CD14-positive monocyte (primary cell): Measurements from ENCODE around the gene AKR1B1. TPM values are rescaled to one million over a fixed set of nuclear protein-coding genes. Genes with fewer than 3 reads are reported as not detected.

Experiments used
- DNase-seq, 3 donors: peaks; one replicate each; pipeline ENCODE4 v3.0.0-alpha.2; 2011 to 2022
- H2AFZ ChIP-seq: 2 replicates; pipeline ENCODE4 v1.6.0; 2012; ENCODE audit warnings: mild to moderate bottlenecking, low read depth, low read length, inconsistent platforms; ENCODE audit not compliant: insufficient read depth, poor library complexity, severe bottlenecking
- H3K27ac ChIP-seq, 2 donors: 1 replicate in 1 of 2; 2 replicates in 1 of 2; pipeline ENCODE4 v1.5.1; 2012 to 2013; ENCODE audit warnings: low read length in 2 of 2, control low read depth in 1 of 2, inconsistent platforms in 1 of 2, low read depth in 1 of 2, mild to moderate bottlenecking in 1 of 2
- H3K27me3 ChIP-seq, 2 donors: one replicate each; pipeline versions ENCODE4 v1.6.0 to v1.6.1; 2011 to 2013; ENCODE audit warnings: low read length in 2 of 2; ENCODE audit not compliant: control insufficient read depth in 2 of 2, insufficient read depth in 2 of 2
- H3K36me3 ChIP-seq, 2 donors: replicated peaks in 1 of 2; 1 replicate in 1 of 2; 2 replicates in 1 of 2; pipeline versions ENCODE4 v1.5.1 to v1.6.1; 2012 to 2013; ENCODE audit warnings: low read length in 2 of 2, control low read depth in 1 of 2, inconsistent platforms in 1 of 2, mild to moderate bottlenecking in 1 of 2; ENCODE audit not compliant: insufficient read depth in 2 of 2, control insufficient read depth in 1 of 2
- H3K4me1 ChIP-seq, 2 donors: 1 replicate in 1 of 2; 2 replicates in 1 of 2; pipeline versions ENCODE4 v1.5.1 to v1.6.1; 2012 to 2013; ENCODE audit warnings: low read length in 2 of 2, control low read depth in 1 of 2, inconsistent platforms in 1 of 2, mild to moderate bottlenecking in 1 of 2, moderate library complexity in 1 of 2; ENCODE audit not compliant: insufficient read depth in 2 of 2, control insufficient read depth in 1 of 2
- H3K4me2 ChIP-seq: replicated peaks from 2 replicates; pipeline ENCODE3; 2012; ENCODE audit warnings: low read length, moderate library complexity, mild to moderate bottlenecking; ENCODE audit not compliant: poor library complexity, severe bottlenecking; ENCODE audit errors: extremely low read depth
- H3K4me3 ChIP-seq, 3 experiments: fragments of 200-600 bp in 1 of 3; sonication (generic) in 1 of 3; replicated peaks in 1 of 3; 1 replicate in 2 of 3; 2 replicates in 1 of 3; pipeline ENCODE4 v1.5.1; 2011 to 2013; ENCODE audit warnings: low read length in 3 of 3, mild to moderate bottlenecking in 3 of 3, control low read depth in 2 of 3, low read depth in 2 of 3, inconsistent platforms in 1 of 3, moderate library complexity in 1 of 3
- H3K79me2 ChIP-seq: 2 replicates; pipeline ENCODE4 v1.6.0; 2012; ENCODE audit warnings: mild to moderate bottlenecking, control low read depth, inconsistent platforms, low read length, moderate library complexity; ENCODE audit not compliant: insufficient read depth
- H3K9ac ChIP-seq: 2 replicates; pipeline ENCODE4 v1.6.0; 2017; ENCODE audit warnings: low read length, mild to moderate bottlenecking; ENCODE audit not compliant: insufficient read depth, poor library complexity, severe bottlenecking
- H3K9me3 ChIP-seq, 2 donors: replicated peaks in 1 of 2; 1 replicate in 1 of 2; 2 replicates in 1 of 2; pipeline versions ENCODE4 v1.5.1 to v1.6.1; 2012 to 2013; ENCODE audit warnings: low read length in 2 of 2, control low read depth in 1 of 2; ENCODE audit not compliant: control insufficient read depth in 1 of 2, insufficient read depth in 1 of 2
- H4K20me1 ChIP-seq: 2 replicates; pipeline ENCODE4 v1.6.0; 2012; ENCODE audit warnings: mild to moderate bottlenecking, low read length, control low read depth, moderate library complexity; ENCODE audit not compliant: insufficient read depth
- H3K27ac Mint-ChIP-seq, 7 donors: one replicate each; pipeline ENCODE4 v1.8.0; 2020; ENCODE audit warnings: mild to moderate bottlenecking in 7 of 7, mixed read lengths in 7 of 7, moderate library complexity in 6 of 7, inconsistent platforms in 2 of 7
- H3K27me3 Mint-ChIP-seq, 3 donors: one replicate each; pipeline ENCODE4 v1.8.0; 2021 to 2022; ENCODE audit warnings: low read depth in 3 of 3, mild to moderate bottlenecking in 3 of 3, mixed read lengths in 3 of 3, moderate library complexity in 3 of 3, inconsistent platforms in 1 of 3
- H3K36me3 Mint-ChIP-seq, 2 donors: one replicate each; pipeline ENCODE4 v1.8.0; 2020; ENCODE audit warnings: mixed read lengths in 2 of 2, inconsistent platforms in 1 of 2, mild to moderate bottlenecking in 1 of 2
- H3K4me1 Mint-ChIP-seq: one replicate; pipeline ENCODE4 v1.8.0; 2020; ENCODE audit warnings: mild to moderate bottlenecking, mixed read lengths
- H3K4me3 Mint-ChIP-seq, 2 donors: one replicate each; pipeline ENCODE4 v1.8.0; 2020; ENCODE audit warnings: mild to moderate bottlenecking in 2 of 2, mixed read lengths in 2 of 2, moderate library complexity in 1 of 2
- H3K9me3 Mint-ChIP-seq, 7 donors: one replicate each; pipeline ENCODE4 v1.8.0; 2020 to 2022; ENCODE audit warnings: mixed read lengths in 7 of 7, mild to moderate bottlenecking in 6 of 7, moderate library complexity in 6 of 7, inconsistent platforms in 2 of 7
- WGBS: methylation state at CpG from one replicate; pipeline ENCODE4 v1.1.5; 2013; ENCODE audit warnings: missing lambda C conversion rate; ENCODE audit not compliant: insufficient coverage; 5-methylcytosine and 5-hydroxymethylcytosine counted together
- intact Hi-C, 2 donors: fragments of 100-400 bp; cut with micrococcal nuclease; formaldehyde crosslinking; loops; one replicate each; pipeline versions ENCODE4 v1.15.0 to v1.15.1; 2023
- polyA plus RNA-seq, 3 donors: library from polyadenylated mRNA; depleted of rRNA in 1 of 3; unstranded in 2 of 3; stranded (reverse) in 1 of 3; fragments of 300-500 nt in 2 of 3; fragments of >200 nt in 1 of 3; fragmentation: Illumina TruSeq in 2 of 3; gene quantifications; 1 replicate in 2 of 3; 2 replicates in 1 of 3; pipeline ENCODE4 v1.2.3, GENCODE V29; 2012 to 2021
- TF ChIP-seq, protein P1 (sequence below): fragments of 200-600 bp; IDR thresholded peaks from one replicate; pipeline ENCODE4 v1.8.0; 2022; ENCODE audit warnings: antibody characterized with exemption, mild to moderate bottlenecking

The AKR1B1 gene
- polyA plus RNA-seq, 3 donors: 50.1 to 66.4 (median 62.6) TPM

DNA sequence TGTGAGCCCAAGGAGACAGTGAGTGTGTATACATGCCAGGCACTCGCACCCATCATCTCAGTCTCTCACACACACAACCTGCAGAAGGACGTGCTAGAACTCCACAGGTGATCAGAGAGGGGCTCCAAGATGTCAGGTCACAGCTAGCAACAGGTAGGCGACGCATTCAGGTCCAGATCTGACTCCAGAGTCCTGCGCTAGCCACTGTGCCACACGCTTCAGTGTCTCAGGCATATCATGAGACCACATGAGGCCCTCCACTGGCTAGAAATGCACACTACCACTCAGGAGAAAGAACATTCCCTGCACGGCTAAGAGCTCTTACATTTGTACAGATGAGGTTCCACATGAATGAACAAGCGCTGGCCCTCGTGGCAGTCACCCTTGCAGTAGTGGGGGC, 11.5 kb downstream of the AKR1B1 start:
- no peak overlapping the region for H3K27ac ChIP-seq
- no peak overlapping the region for H3K9ac ChIP-seq
- H3K9me3 Mint-ChIP-seq: no peaks in the 10 kb centered on the region
- H3K9me3 ChIP-seq: no peaks in the 10 kb centered on the region
- intact Hi-C loops: no loop called here
- no peak for DNase-seq
- no peaks in the 10 kb centered on the region for H4K20me1 ChIP-seq
- peaks cover 68 to 69% of the 10 kb centered on the region in 2 donors for H3K36me3 Mint-ChIP-seq
- no peaks in the 10 kb centered on the region for H3K79me2 ChIP-seq
- H3K4me1 Mint-ChIP-seq: peaks cover 45% of the 10 kb centered on the region
- H3K27ac Mint-ChIP-seq: peak overlapping the region in 1 of 7 donors; percentile 53
- 85% methylated on average over 9 of the region's 9 CpGs for WGBS
- TF ChIP-seq, protein P1, sequence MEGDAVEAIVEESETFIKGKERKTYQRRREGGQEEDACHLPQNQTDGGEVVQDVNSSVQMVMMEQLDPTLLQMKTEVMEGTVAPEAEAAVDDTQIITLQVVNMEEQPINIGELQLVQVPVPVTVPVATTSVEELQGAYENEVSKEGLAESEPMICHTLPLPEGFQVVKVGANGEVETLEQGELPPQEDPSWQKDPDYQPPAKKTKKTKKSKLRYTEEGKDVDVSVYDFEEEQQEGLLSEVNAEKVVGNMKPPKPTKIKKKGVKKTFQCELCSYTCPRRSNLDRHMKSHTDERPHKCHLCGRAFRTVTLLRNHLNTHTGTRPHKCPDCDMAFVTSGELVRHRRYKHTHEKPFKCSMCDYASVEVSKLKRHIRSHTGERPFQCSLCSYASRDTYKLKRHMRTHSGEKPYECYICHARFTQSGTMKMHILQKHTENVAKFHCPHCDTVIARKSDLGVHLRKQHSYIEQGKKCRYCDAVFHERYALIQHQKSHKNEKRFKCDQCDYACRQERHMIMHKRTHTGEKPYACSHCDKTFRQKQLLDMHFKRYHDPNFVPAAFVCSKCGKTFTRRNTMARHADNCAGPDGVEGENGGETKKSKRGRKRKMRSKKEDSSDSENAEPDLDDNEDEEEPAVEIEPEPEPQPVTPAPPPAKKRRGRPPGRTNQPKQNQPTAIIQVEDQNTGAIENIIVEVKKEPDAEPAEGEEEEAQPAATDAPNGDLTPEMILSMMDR: no peak
- H3K4me2 ChIP-seq: no peak overlapping the region
- H3K27me3 Mint-ChIP-seq: peaks cover 0 to 4% (median 0%) of the 10 kb centered on the region in 3 donors
- H3K36me3 ChIP-seq: peaks cover 26 to 66% of the 10 kb centered on the region in 2 donors
- no peak overlapping the region for H3K4me3 ChIP-seq
- no peaks in the 10 kb centered on the region for H3K27me3 ChIP-seq
- H3K4me1 ChIP-seq: peaks cover 35% of the 10 kb centered on the region in 2 donors
- H2AFZ ChIP-seq: no peak overlapping the region
- H3K4me3 Mint-ChIP-seq: no peak overlapping the region

DNA sequence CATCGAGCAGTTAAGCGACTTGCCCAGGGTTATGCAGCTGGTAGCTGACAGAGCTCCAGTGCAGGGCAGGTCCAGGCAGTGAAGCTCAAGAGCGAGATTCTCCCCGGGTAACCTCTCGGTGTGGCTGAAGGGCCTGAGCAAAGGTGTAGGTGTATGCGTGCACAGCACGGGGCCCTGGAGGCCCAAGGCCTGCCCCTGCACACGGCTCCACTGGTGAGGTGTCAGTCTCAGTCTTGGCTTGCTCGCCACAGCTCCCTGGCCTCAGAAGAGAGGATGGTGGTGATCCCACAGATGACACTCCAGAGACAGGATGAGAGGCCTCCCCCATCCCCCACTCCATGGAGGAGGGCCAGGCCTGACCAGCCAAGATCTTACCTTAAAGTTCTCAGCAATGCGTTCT, 12.0 kb downstream of the AKR1B1 start:
- Histone ChIP-seq H3K4me2 (no peak overlapping the region), H3K4me1 (peaks cover 35% of the 10 kb centered on the region in 2 donors), H3K4me3 (no peak overlapping the region), H3K27ac (no peak overlapping the region), H4K20me1 (no peaks in the 10 kb centered on the region), H2AFZ (no peak overlapping the region), H3K9ac (no peak overlapping the region), H3K79me2 (no peaks in the 10 kb centered on the region), H3K36me3 (peaks cover 30 to 70% of the 10 kb centered on the region in 2 donors), H3K9me3 (no peaks in the 10 kb centered on the region), H3K27me3 (no peaks in the 10 kb centered on the region)
- intact Hi-C loops: no loop called here
- DNase-seq: no peak
- H3K27me3 Mint-ChIP-seq: peaks cover 0 to 4% (median 0%) of the 10 kb centered on the region in 3 donors
- TF ChIP-seq, protein P1: no peak
- WGBS: 97% methylated on average over 9 of the region's 10 CpGs
- H3K4me3 Mint-ChIP-seq: no peak overlapping the region
- no peaks in the 10 kb centered on the region for H3K9me3 Mint-ChIP-seq
- H3K4me1 Mint-ChIP-seq: peaks cover 43% of the 10 kb centered on the region
- H3K27ac Mint-ChIP-seq: no peak overlapping the region
- peaks cover 71 to 72% of the 10 kb centered on the region in 2 donors for H3K36me3 Mint-ChIP-seq
